Trophoblast cell (in vitro differentiated cells and primary cell): Measurements from ENCODE around the gene NTM.

Source experiments
- DNase-seq, 2 donors: peaks; one replicate each; pipeline ENCODE4 v3.0.0-alpha.2; 2016
- H2AFZ ChIP-seq: 2 replicates; pipeline ENCODE4 v1.6.1; 2013; ENCODE audit warnings: low read length, moderate library complexity, mild to moderate bottlenecking; ENCODE audit not compliant: insufficient read depth, poor library complexity
- H2AK5ac ChIP-seq: 2 replicates; pipeline ENCODE4 v1.6.1; 2013; ENCODE audit warnings: mild to moderate bottlenecking, low read length
- H2BK120ac ChIP-seq: 2 replicates; pipeline ENCODE4 v1.6.1; 2013; ENCODE audit warnings: low read length, mild to moderate bottlenecking, moderate library complexity; ENCODE audit not compliant: insufficient read depth, poor library complexity
- H2BK12ac ChIP-seq: 2 replicates; pipeline ENCODE4 v1.6.1; 2013; ENCODE audit warnings: mild to moderate bottlenecking, low read length, moderate library complexity
- H2BK5ac ChIP-seq: 2 replicates; pipeline ENCODE4 v1.6.1; 2013; ENCODE audit warnings: low read length, low read depth, moderate library complexity, mild to moderate bottlenecking; ENCODE audit not compliant: poor library complexity
- H3K14ac ChIP-seq: 2 replicates; pipeline ENCODE4 v1.6.1; 2013; ENCODE audit warnings: mild to moderate bottlenecking, low read length
- H3K18ac ChIP-seq: 2 replicates; pipeline ENCODE4 v1.6.1; 2013; ENCODE audit warnings: mild to moderate bottlenecking, low read length
- H3K23ac ChIP-seq: 2 replicates; pipeline ENCODE4 v1.6.1; 2013; ENCODE audit warnings: low read length
- H3K27ac ChIP-seq: 2 replicates; pipeline ENCODE4 v1.5.1; 2013; ENCODE audit warnings: low read depth, mild to moderate bottlenecking, inconsistent platforms, low read length, moderate library complexity
- H3K27me3 ChIP-seq: 2 replicates; pipeline ENCODE4 v1.6.1; 2013; ENCODE audit warnings: inconsistent platforms, mild to moderate bottlenecking, low read length, moderate library complexity; ENCODE audit not compliant: insufficient read depth
- H3K36me3 ChIP-seq, 2 experiments: 1 replicate in 1 of 2; 2 replicates in 1 of 2; pipeline ENCODE4 v1.6.1; 2013; ENCODE audit warnings: low read length in 2 of 2, mild to moderate bottlenecking in 2 of 2, moderate library complexity in 1 of 2; ENCODE audit not compliant: insufficient read depth in 2 of 2, control insufficient read depth in 1 of 2
- H3K4ac ChIP-seq: 2 replicates; pipeline ENCODE4 v1.6.1; 2013; ENCODE audit warnings: low read depth, mild to moderate bottlenecking, low read length, moderate library complexity
- H3K4me1 ChIP-seq, 2 experiments: 1 replicate in 1 of 2; 2 replicates in 1 of 2; pipeline ENCODE4 v1.6.1; 2013; ENCODE audit warnings: low read length in 2 of 2, mild to moderate bottlenecking in 2 of 2, moderate library complexity in 1 of 2; ENCODE audit not compliant: insufficient read depth in 2 of 2, control insufficient read depth in 1 of 2
- H3K4me2 ChIP-seq: 2 replicates; pipeline ENCODE4 v1.6.1; 2013; ENCODE audit warnings: inconsistent platforms, mild to moderate bottlenecking, low read length, moderate library complexity
- H3K4me3 ChIP-seq: 2 replicates; pipeline ENCODE4 v1.5.1; 2013; ENCODE audit warnings: mild to moderate bottlenecking, low read depth, low read length, inconsistent platforms
- H3K79me1 ChIP-seq: one replicate; pipeline ENCODE4 v1.6.1; 2013; ENCODE audit warnings: low read length
- H3K79me2 ChIP-seq: 2 replicates; pipeline ENCODE4 v1.6.1; 2013; ENCODE audit warnings: low read length, mild to moderate bottlenecking; ENCODE audit not compliant: control insufficient read depth, insufficient read depth, poor library complexity
- H3K9ac ChIP-seq: 2 replicates; pipeline ENCODE4 v1.6.1; 2013; ENCODE audit warnings: mild to moderate bottlenecking, low read length
- H3K9me3 ChIP-seq: 2 replicates; pipeline ENCODE4 v1.6.1; 2013; ENCODE audit warnings: low read depth, mild to moderate bottlenecking, control low read depth, inconsistent platforms, low read length; ENCODE audit not compliant: insufficient read depth
- H4K12ac ChIP-seq: 2 replicates; pipeline ENCODE4 v1.6.1; 2013; ENCODE audit warnings: low read depth, mild to moderate bottlenecking, low read length, moderate library complexity
- H4K8ac ChIP-seq: 2 replicates; pipeline ENCODE4 v1.6.1; 2013; ENCODE audit warnings: low read depth, mild to moderate bottlenecking, low read length, moderate library complexity
- H4K91ac ChIP-seq: one replicate; pipeline ENCODE4 v1.6.1; 2013; ENCODE audit warnings: low read depth, mild to moderate bottlenecking, low read length, moderate library complexity
- WGBS: extraction: QIAGEN DNeasy Blood & Tissue Kit; methylation state at CpG from one replicate; pipeline ENCODE4 v1.1.7; 2013; ENCODE audit warnings: missing lambda C conversion rate; ENCODE audit not compliant: insufficient read length, insufficient coverage; ENCODE audit errors: extremely low coverage; 5-methylcytosine and 5-hydroxymethylcytosine counted together

NTM gene

DNA sequence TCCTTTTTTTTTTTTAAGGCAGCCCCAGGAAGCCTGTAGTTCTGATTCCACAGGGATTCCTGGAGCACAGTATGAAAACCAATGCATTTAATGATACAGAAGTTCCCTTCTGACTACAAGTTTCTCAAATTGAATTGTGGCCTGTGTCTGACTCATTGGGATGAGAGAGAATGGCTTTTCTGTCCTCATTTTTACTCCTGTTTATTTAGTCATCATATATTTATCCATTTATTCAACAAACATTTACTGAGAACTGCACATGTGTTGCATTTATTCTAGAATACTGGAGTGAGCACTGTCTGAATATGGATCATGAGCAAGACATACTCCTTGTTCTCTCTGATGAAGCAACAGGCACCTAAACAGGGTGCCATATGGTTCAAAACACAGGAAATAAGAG, 231.2 kb downstream of the NTM start:
- H3K4me1 ChIP-seq: no peaks in the 10 kb centered on the region

DNA sequence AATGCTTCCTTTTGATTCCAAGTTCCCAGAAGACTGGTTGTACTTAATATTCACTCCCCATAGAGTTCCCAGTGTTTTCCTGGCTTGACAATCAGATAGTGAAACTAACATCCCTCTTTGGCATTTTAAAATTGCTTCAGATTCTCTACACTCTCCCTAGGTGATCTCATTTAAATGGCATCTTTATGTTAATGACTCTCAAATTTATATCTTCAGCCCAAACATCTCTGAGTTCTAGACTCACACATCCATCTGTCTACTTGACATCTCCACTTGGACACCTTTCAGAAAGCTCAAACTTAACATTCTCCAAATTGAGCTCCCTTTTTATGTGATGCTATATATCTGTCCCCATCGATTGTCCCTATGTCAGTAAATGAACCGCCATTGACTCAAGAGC, 232.0 kb downstream of the NTM start:
- WGBS: no CpG with 5 or more reads among the region's 2 CpGs
- H4K91ac ChIP-seq: no peak overlapping the region
- no peak overlapping the region for H4K8ac ChIP-seq
- H3K79me1 ChIP-seq: no peaks in the 10 kb centered on the region
- H3K4me1 ChIP-seq: no peaks in the 10 kb centered on the region
- no peak overlapping the region for H3K23ac ChIP-seq
- no peaks in the 10 kb centered on the region for H3K36me3 ChIP-seq
- H2AFZ ChIP-seq: no peak overlapping the region
- H2BK12ac ChIP-seq: no peak overlapping the region
- no peak overlapping the region for H3K14ac ChIP-seq
- no peaks in the 10 kb centered on the region for H3K9me3 ChIP-seq
- no peak overlapping the region for H3K4me2 ChIP-seq
- H3K9ac ChIP-seq: no peak overlapping the region
- H3K27ac ChIP-seq: no peak overlapping the region
- no peak overlapping the region for H3K4me3 ChIP-seq
- H3K18ac ChIP-seq: no peak overlapping the region
- no peak for DNase-seq
- H2AK5ac ChIP-seq: no peak overlapping the region
- no peaks in the 10 kb centered on the region for H3K79me2 ChIP-seq
- H2BK5ac ChIP-seq: no peak overlapping the region
- H2BK120ac ChIP-seq: no peak overlapping the region
- H3K27me3 ChIP-seq: no peaks in the 10 kb centered on the region
- no peak overlapping the region for H4K12ac ChIP-seq
- no peak overlapping the region for H3K4ac ChIP-seq

More for the DNA sequence above, 231.2 kb downstream of the NTM start:
- no peak overlapping the region for H4K12ac ChIP-seq
- H2BK12ac ChIP-seq: no peak overlapping the region
- no peak overlapping the region for H3K27ac ChIP-seq
- H2AK5ac ChIP-seq: no peak overlapping the region
- H3K4me2 ChIP-seq: no peak overlapping the region
- no peak overlapping the region for H3K4me3 ChIP-seq
- DNase-seq: no peak
- no peak overlapping the region for H3K4ac ChIP-seq
- no peaks in the 10 kb centered on the region for H3K79me1 ChIP-seq
- no peaks in the 10 kb centered on the region for H3K79me2 ChIP-seq
- no peak overlapping the region for H3K9ac ChIP-seq
- H3K9me3 ChIP-seq: no peaks in the 10 kb centered on the region
- no peak overlapping the region for H3K23ac ChIP-seq
- H3K14ac ChIP-seq: no peak overlapping the region
- no peak overlapping the region for H4K91ac ChIP-seq
- H3K18ac ChIP-seq: no peak overlapping the region
- H4K8ac ChIP-seq: no peak overlapping the region
- no peak overlapping the region for H2BK120ac ChIP-seq
- H2AFZ ChIP-seq: no peak overlapping the region
- no peaks in the 10 kb centered on the region for H3K27me3 ChIP-seq
- no peak overlapping the region for H2BK5ac ChIP-seq
- no peaks in the 10 kb centered on the region for H3K36me3 ChIP-seq

DNA sequence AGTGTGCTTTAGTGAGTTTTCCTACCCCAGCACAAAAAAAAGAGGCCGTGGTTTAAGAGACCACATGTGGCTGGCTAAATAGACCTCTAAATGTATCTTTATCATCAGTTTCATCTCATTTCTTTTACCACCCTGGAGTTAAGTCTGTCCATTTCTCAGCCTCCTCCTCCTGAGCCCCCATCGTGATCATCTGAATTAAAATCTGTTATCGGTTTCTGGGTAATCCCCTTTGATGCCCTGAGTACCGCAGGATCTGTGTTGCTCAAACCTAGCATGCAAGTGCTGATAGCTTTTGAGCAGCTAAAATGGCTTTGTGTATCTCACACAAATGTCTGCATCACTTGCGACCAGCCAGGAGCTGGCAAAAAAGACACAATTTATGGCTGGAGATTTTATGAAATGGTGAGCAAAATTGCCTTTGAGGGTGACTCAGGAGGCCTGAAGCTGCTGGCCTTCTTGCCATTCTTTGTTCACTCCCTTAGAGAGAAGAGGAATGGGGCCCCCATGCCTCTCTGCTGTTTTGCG, 236.5 kb downstream of the NTM start:
- Histone ChIP-seq H3K79me1 (no peaks in the 10 kb centered on the region), H3K23ac (no peak overlapping the region), H3K9ac (no peak overlapping the region), H4K8ac (no peak overlapping the region), H2BK120ac (no peak overlapping the region), H3K14ac (no peak overlapping the region), H3K4me1 (no peaks in the 10 kb centered on the region), H3K18ac (no peak overlapping the region), H3K4me2 (no peak overlapping the region), H3K4ac (no peak overlapping the region), H2BK5ac (no peak overlapping the region), H2BK12ac (no peak overlapping the region), H2AK5ac (no peak overlapping the region), H4K91ac (no peak overlapping the region), H3K27me3 (no peaks in the 10 kb centered on the region), H3K36me3 (no peaks in the 10 kb centered on the region), H2AFZ (no peak overlapping the region), H4K12ac (no peak overlapping the region), H3K4me3 (no peak overlapping the region), H3K79me2 (no peaks in the 10 kb centered on the region), H3K27ac (no peak overlapping the region), H3K9me3 (no peaks in the 10 kb centered on the region)
- no peak for DNase-seq
- WGBS: no CpG with 5 or more reads among the region's 6 CpGs

DNA sequence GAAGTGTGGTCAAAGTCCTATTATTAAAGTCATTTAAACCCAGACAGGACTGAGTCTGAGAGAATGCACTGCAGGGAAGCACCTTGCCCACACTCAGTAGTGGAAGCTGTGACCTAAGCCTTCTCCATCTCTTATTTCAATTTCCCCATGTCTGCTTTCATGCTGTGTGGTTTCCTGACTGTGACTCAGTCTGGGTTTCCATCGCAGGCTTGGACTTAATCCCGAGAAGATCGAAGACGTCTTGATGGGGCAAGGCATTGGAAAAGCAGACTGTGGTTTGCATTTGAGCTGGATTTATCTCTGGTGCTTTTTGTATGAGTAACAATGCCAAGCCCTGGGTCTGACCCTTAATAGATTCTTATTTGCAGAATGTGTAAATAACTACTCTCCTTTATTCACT, 238.9 kb downstream of the NTM start:
- no peak overlapping the region for H3K27ac ChIP-seq
- no peak overlapping the region for H3K18ac ChIP-seq
- no peak overlapping the region for H2BK120ac ChIP-seq
- H3K36me3 ChIP-seq: no peaks in the 10 kb centered on the region
- DNase-seq: no peak
- no peaks in the 10 kb centered on the region for H3K4me1 ChIP-seq
- WGBS: no CpG with 5 or more reads among the region's 4 CpGs
- no peak overlapping the region for H3K9ac ChIP-seq
- H3K79me1 ChIP-seq: no peaks in the 10 kb centered on the region
- H2BK5ac ChIP-seq: no peak overlapping the region
- no peak overlapping the region for H2BK12ac ChIP-seq
- no peak overlapping the region for H4K8ac ChIP-seq
- no peak overlapping the region for H3K4me2 ChIP-seq
- no peak overlapping the region for H2AK5ac ChIP-seq
- no peak overlapping the region for H4K91ac ChIP-seq
- H3K4me3 ChIP-seq: no peak overlapping the region
- no peaks in the 10 kb centered on the region for H3K27me3 ChIP-seq
- no peak overlapping the region for H3K4ac ChIP-seq
- H2AFZ ChIP-seq: no peak overlapping the region
- H3K9me3 ChIP-seq: no peaks in the 10 kb centered on the region
- no peak overlapping the region for H3K14ac ChIP-seq
- H3K79me2 ChIP-seq: no peaks in the 10 kb centered on the region
- no peak overlapping the region for H3K23ac ChIP-seq
- no peak overlapping the region for H4K12ac ChIP-seq
